Embryonic facial prominence (tissue), 1 donor: Measurements from ENCODE around the gene MYEOV.

Source experiments
- DNase-seq: peaks from one replicate; pipeline ENCODE4 v3.0.0-alpha.2; 2016; ENCODE audit errors: extremely low spot score

The MYEOV gene

DNA sequence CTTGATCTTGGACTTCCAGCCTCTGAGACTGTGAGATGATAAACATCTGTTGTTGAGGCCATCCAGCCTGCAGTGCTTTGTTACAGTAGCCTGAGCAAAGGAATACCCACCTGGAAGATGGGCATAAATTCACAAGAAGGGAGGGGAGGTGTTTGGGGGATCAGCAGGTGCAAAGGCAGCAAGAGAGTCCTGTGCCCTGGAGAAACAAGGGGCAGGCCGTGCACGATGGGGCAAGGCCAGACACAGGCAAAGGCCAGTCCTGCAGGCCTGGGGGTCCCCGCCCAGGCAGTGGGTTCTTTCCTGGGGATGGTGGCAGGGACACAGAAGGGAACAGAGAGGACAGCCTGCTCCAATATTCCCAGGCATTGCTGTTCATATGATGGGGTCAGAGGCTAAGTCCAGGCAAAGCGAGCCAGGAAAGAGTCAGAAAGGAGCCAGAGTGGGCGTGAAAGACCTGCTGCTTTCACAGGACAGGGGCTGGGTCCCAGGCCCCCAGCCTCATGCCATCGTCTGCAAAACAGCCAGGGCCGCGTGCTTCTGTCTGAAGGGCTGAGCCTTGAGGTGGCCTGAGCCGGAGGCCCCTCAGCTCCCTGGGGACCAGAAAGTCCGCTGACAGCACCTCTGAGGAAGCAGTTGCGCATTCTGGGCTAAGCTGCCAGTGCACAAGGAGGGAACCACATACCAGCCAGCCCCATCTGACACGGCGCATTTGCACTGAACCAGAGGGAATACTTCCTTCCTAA lies 48.8 kb downstream of the MYEOV start:
- no peak for DNase-seq

GRCh38 chr11:69343401-69344321 lies 49.7 kb downstream of the MYEOV start:
- no peak for DNase-seq

DNA sequence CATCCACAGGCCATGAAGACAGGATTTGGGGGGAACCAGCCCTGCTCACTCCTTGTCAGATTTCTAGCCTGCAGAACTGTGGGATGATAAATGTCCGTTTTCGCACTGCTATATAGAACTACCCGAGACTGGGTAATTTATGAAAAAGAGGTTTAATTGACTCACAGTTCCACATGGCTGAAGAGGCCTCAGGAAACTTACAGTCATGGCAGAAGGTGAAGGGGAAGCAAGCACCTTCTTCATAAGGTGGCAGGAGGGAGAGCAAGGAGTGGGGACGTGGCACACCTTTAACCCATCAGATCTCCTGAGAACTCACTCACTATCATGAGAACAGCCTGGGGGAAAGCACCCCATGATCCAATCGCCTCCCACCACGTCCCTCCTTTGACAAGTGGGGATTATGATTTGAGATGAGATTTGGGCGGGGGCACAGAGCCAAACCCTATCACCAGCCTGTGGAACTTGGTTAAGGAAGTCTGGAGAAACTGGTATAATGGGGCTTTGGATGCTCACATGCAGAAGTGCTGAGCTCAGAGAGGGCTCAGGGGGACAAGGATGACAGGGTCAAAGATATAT lies 50.7 kb downstream of the MYEOV start:
- DNase-seq, result no peak
